Activated T-cell treated with anti-CD3 and anti-CD28 coated beads, Interleukin-2, amount 50 U/mL, for 72 hours (primary cell): Measurements from ENCODE around the gene RAB15. TPM values are rescaled to one million over a fixed set of nuclear protein-coding genes. Genes with fewer than 3 reads are reported as not detected.
"Not testable (repeated sequence)": the region's sequence is repeated elsewhere in the genome, so short reads cannot be mapped to it uniquely, and the experiment has no call there.

Experiments
- ATAC-seq, 2 donors: fragments of 150-1000 bp; cut with Tn5 transposase; replicated peaks in 1 of 2; 2 replicates each; pipeline ENCODE4 v1.10.0; 2021; ENCODE audit warnings: moderate library complexity in 2 of 2, mild to moderate bottlenecking in 1 of 2
- DNase-seq, 2 donors: peaks; one replicate each; pipeline ENCODE4 v3.0.0; 2021 to 2022; ENCODE audit warnings: mixed read lengths in 1 of 2
- H3K27ac Mint-ChIP-seq: one replicate; pipeline ENCODE4 v1.8.0; 2022; ENCODE audit warnings: mild to moderate bottlenecking, moderate library complexity, mixed read lengths
- H3K27me3 Mint-ChIP-seq: one replicate; pipeline ENCODE4 v1.8.0; 2022; ENCODE audit warnings: low read depth, mixed read lengths
- H3K36me3 Mint-ChIP-seq, 2 donors: one replicate each; pipeline ENCODE4 v1.8.0; 2022; ENCODE audit warnings: mixed read lengths in 2 of 2, mild to moderate bottlenecking in 1 of 2; ENCODE audit not compliant: insufficient read depth in 2 of 2
- H3K4me1 Mint-ChIP-seq: one replicate; pipeline ENCODE4 v1.8.0; 2022; ENCODE audit warnings: low read depth, mixed read lengths
- H3K4me3 Mint-ChIP-seq, 2 donors: one replicate each; pipeline ENCODE4 v1.8.0; 2022; ENCODE audit warnings: mild to moderate bottlenecking in 2 of 2, mixed read lengths in 2 of 2, moderate library complexity in 2 of 2
- H3K9me3 Mint-ChIP-seq, 2 donors: one replicate each; pipeline ENCODE4 v1.8.0; 2022; ENCODE audit warnings: mixed read lengths in 2 of 2
- total RNA-seq, 2 donors: library from RNA; stranded (reverse); gene quantifications; one replicate each; pipeline ENCODE4 v1.2.3, GENCODE V29; 2022

The RAB15 gene
- total RNA-seq, 2 donors from 2014 or later: 4.4 to 6.0 TPM

GRCh38 chr14:64919618-64920017 is 52.5 kb downstream of the RAB15 start:
- H3K27me3 Mint-ChIP-seq: no peaks in the 10 kb centered on the region
- ATAC-seq (no peak), DNase-seq (no peak)
- H3K9me3 Mint-ChIP-seq: no peaks in the 10 kb centered on the region
- H3K4me1 Mint-ChIP-seq: peaks cover 79% of the 10 kb centered on the region
- H3K4me3 Mint-ChIP-seq: no peak overlapping the region
- H3K27ac Mint-ChIP-seq: no peak overlapping the region
- H3K36me3 Mint-ChIP-seq: peaks cover 1 to 18% of the 10 kb centered on the region in 2 donors

GRCh38 chr14:64919215-64919614 is 52.9 kb downstream of the RAB15 start:
- H3K9me3 Mint-ChIP-seq: no peaks in the 10 kb centered on the region
- DNase-seq: no peak
- H3K27me3 Mint-ChIP-seq: no peaks in the 10 kb centered on the region
- H3K36me3 Mint-ChIP-seq: peaks cover 0 to 18% of the 10 kb centered on the region in 2 donors
- H3K4me3 Mint-ChIP-seq: no peak overlapping the region
- no peak overlapping the region for H3K27ac Mint-ChIP-seq
- ATAC-seq: no peak
- peaks cover 79% of the 10 kb centered on the region for H3K4me1 Mint-ChIP-seq

GRCh38 chr14:64918216-64918615 is 53.9 kb downstream of the RAB15 start:
- H3K27me3 Mint-ChIP-seq: no peaks in the 10 kb centered on the region
- H3K9me3 Mint-ChIP-seq: no peaks in the 10 kb centered on the region
- peak overlapping the region; percentile 87 for H3K27ac Mint-ChIP-seq
- peaks cover 0 to 16% of the 10 kb centered on the region in 2 donors for H3K36me3 Mint-ChIP-seq
- peak overlapping the region; percentile 36 to 74 for H3K4me3 Mint-ChIP-seq
- no peak for ATAC-seq
- peaks cover 79% of the 10 kb centered on the region for H3K4me1 Mint-ChIP-seq
- DNase-seq: no peak

- Mint-ChIP-seq H3K36me3 (peaks cover 0 to 16% of the 10 kb centered on the region in 2 donors), H3K9me3 (no peaks in the 10 kb centered on the region), H3K27me3 (no peaks in the 10 kb centered on the region), H3K4me1 (peaks cover 61% of the 10 kb centered on the region), H3K4me3 (peak overlapping the region; percentile 90 to 97), H3K27ac (peak overlapping the region; percentile 96)
- DNase-seq (no peak), ATAC-seq (no peak)
Observed at GRCh38 chr14:64915797-64916196, 56.3 kb downstream of the RAB15 start.

GRCh38 chr14:64915029-64915424 is 57.1 kb downstream of the RAB15 start:
- H3K36me3 Mint-ChIP-seq: peaks cover 0 to 16% of the 10 kb centered on the region in 2 donors
- peak overlapping the region; percentile 96 for H3K27ac Mint-ChIP-seq
- H3K9me3 Mint-ChIP-seq: no peaks in the 10 kb centered on the region
- peak overlapping the region; percentile 90 to 97 for H3K4me3 Mint-ChIP-seq
- no peak for ATAC-seq
- no peaks in the 10 kb centered on the region for H3K27me3 Mint-ChIP-seq
- DNase-seq: no peak
- peaks cover 54% of the 10 kb centered on the region for H3K4me1 Mint-ChIP-seq

- ATAC-seq (peak; percentile 97 to 98), DNase-seq (peak; percentile 92 to 98)
- Mint-ChIP-seq H3K9me3 (no peaks in the 10 kb centered on the region), H3K4me1 (peaks cover 48% of the 10 kb centered on the region), H3K36me3 (peaks cover 0 to 16% of the 10 kb centered on the region in 2 donors), H3K27me3 (no peaks in the 10 kb centered on the region), H3K4me3 (peak within 1 kb of the TSS; percentile 90 to 97), H3K27ac (peak within 1 kb of the TSS; percentile 96)
Observed at GRCh38 chr14:64914237-64915028, 57.7 kb downstream of the RAB15 start, which contains the start of gene CHURC1. TSS of gene CHURC1 (plus strand) at chr14:64914455. CDS start at chr14:64914496, 41 bp downstream.

- peaks cover 41% of the 10 kb centered on the region for H3K4me1 Mint-ChIP-seq
- peak overlapping the region; percentile 96 for H3K27ac Mint-ChIP-seq
- ATAC-seq, DNase-seq, H3K9me3 Mint-ChIP-seq, H3K27me3 Mint-ChIP-seq: not testable (repeated sequence)
- peaks cover 0 to 16% of the 10 kb centered on the region in 2 donors for H3K36me3 Mint-ChIP-seq
- H3K4me3 Mint-ChIP-seq: peak overlapping the region; percentile 90 to 97
Observed at GRCh38 chr14:64913477-64913876, 58.7 kb downstream of the RAB15 start.

GRCh38 chr14:64912261-64912660 is 59.9 kb downstream of the RAB15 start:
- Mint-ChIP-seq H3K4me3 (no peak overlapping the region), H3K27ac (no peak overlapping the region), H3K27me3 (no peaks in the 10 kb centered on the region), H3K9me3 (no peaks in the 10 kb centered on the region), H3K4me1 (peaks cover 29% of the 10 kb centered on the region), H3K36me3 (peaks cover 0 to 12% of the 10 kb centered on the region in 2 donors)
- ATAC-seq: no peak
- DNase-seq: no peak

GRCh38 chr14:64910847-64911495 is 61.2 kb downstream of the RAB15 start:
- Mint-ChIP-seq H3K9me3 (no peaks in the 10 kb centered on the region), H3K27ac (no peak overlapping the region), H3K4me3 (no peak overlapping the region), H3K4me1 (peaks cover 17% of the 10 kb centered on the region), H3K36me3 (peaks cover 0 to 10% of the 10 kb centered on the region in 2 donors), H3K27me3 (peaks cover 7% of the 10 kb centered on the region)
- DNase-seq (no peak), ATAC-seq (no peak)

- Mint-ChIP-seq H3K4me3 (no peak overlapping the region), H3K36me3 (no peaks in the 10 kb centered on the region), H3K9me3 (no peaks in the 10 kb centered on the region), H3K4me1 (no peaks in the 10 kb centered on the region), H3K27ac (no peak overlapping the region), H3K27me3 (peaks cover 7% of the 10 kb centered on the region)
- DNase-seq (no peak), ATAC-seq (no peak)
Observed at GRCh38 chr14:64906022-64906421, 66.1 kb downstream of the RAB15 start.

- DNase-seq: no peak
- no peak for ATAC-seq
Observed at GRCh38 chr14:64899958-64900357, 72.2 kb downstream of the RAB15 start.

More at GRCh38 chr14:64899958-64900357, 72.2 kb downstream of the RAB15 start:
- peaks cover 12% of the 10 kb centered on the region for H3K27me3 Mint-ChIP-seq
- no peaks in the 10 kb centered on the region for H3K4me1 Mint-ChIP-seq
- H3K4me3 Mint-ChIP-seq: no peak overlapping the region
- no peak overlapping the region for H3K27ac Mint-ChIP-seq
- no peaks in the 10 kb centered on the region for H3K9me3 Mint-ChIP-seq
- H3K36me3 Mint-ChIP-seq: no peaks in the 10 kb centered on the region
